ENCODE data around the gene DSCAM.
"Not testable (repeated sequence)": the region's sequence is repeated elsewhere in the genome, so short reads cannot be mapped to it uniquely, and the experiment has no call there.

The DSCAM gene

GRCh38 chr21:40272037-40272436, 574.9 kb downstream of the DSCAM start:
- no peak overlapping the region for H3K4me3 ChIP-seq (ENCODE audit: low read length)
- DNase-seq (ENCODE audit: low read depth): no peak
- TF ChIP-seq, protein P1, sequence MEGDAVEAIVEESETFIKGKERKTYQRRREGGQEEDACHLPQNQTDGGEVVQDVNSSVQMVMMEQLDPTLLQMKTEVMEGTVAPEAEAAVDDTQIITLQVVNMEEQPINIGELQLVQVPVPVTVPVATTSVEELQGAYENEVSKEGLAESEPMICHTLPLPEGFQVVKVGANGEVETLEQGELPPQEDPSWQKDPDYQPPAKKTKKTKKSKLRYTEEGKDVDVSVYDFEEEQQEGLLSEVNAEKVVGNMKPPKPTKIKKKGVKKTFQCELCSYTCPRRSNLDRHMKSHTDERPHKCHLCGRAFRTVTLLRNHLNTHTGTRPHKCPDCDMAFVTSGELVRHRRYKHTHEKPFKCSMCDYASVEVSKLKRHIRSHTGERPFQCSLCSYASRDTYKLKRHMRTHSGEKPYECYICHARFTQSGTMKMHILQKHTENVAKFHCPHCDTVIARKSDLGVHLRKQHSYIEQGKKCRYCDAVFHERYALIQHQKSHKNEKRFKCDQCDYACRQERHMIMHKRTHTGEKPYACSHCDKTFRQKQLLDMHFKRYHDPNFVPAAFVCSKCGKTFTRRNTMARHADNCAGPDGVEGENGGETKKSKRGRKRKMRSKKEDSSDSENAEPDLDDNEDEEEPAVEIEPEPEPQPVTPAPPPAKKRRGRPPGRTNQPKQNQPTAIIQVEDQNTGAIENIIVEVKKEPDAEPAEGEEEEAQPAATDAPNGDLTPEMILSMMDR (conservative IDR thresholded peaks at IDR 0.05; ENCODE audit: low read length): no peak

DNA sequence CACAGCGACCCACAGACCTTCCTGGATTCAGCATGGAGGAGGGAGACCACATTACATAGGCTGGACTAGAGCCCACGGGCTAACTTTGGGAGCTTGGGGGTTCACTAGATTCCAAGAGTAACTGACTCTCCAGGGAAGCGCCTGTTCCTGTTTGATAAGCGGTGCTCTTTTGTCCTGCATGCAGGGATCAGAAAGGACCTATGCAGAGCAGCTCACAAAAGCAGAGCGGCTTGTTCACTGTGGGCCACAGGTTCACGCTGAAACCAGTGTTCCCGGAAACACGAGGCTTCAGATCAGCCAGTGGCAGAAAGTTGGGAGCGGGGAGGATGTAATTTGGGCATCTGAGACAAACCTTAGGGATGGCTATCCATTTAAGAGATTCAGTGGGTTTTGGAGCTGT, 575.8 kb downstream of the DSCAM start:
- DNase-seq (ENCODE audit: low read depth): no peak
- TF ChIP-seq, protein P1 (conservative IDR thresholded peaks at IDR 0.05; ENCODE audit: low read length): no peak
- H3K4me3 ChIP-seq (ENCODE audit: low read length): no peak overlapping the region

GRCh38 chr21:40270047-40270446, 576.9 kb downstream of the DSCAM start:
- TF ChIP-seq, protein P1 (conservative IDR thresholded peaks at IDR 0.05; ENCODE audit: low read length): no peak
- no peak for DNase-seq (ENCODE audit: low read depth)
- no peak overlapping the region for H3K4me3 ChIP-seq (ENCODE audit: low read length)

- H3K4me3 ChIP-seq (ENCODE audit: low read length): no peak overlapping the region
- DNase-seq (ENCODE audit: low read depth): no peak
- TF ChIP-seq, protein P1 (conservative IDR thresholded peaks at IDR 0.05; ENCODE audit: low read length): no peak
Measured at GRCh38 chr21:40269239-40269638, 577.7 kb downstream of the DSCAM start.

DNA sequence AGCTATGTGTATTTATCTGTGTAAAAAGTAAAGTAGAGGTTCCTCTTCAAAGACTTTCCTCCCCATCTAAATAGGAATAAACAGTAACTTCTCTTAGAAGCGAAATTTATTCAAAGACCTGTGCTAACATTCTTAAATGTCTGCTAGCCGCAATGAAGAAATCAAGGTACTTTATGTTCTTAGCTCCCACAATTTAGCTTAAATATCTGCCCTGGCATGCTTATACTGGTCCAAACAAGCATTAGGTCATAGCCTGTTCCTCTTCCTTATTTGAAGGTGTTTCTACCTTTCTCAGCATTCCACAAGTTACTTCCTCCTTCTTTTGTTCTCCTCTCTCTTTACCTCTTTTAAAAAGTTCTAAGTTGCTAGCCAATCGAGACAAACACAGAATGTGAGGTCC, 588.5 kb downstream of the DSCAM start:
- DNase-seq (ENCODE audit: low read depth): not testable (repeated sequence)

GRCh38 chr21:40257342-40257741, 589.6 kb downstream of the DSCAM start:
- H3K4me3 ChIP-seq (ENCODE audit: low read length): no peak overlapping the region
- DNase-seq (ENCODE audit: low read depth): no peak
- TF ChIP-seq, protein P1 (conservative IDR thresholded peaks at IDR 0.05; ENCODE audit: low read length): no peak

More for the DNA sequence above, 588.5 kb downstream of the DSCAM start:
- H3K4me3 ChIP-seq (ENCODE audit: low read length): not testable (repeated sequence)

DNA sequence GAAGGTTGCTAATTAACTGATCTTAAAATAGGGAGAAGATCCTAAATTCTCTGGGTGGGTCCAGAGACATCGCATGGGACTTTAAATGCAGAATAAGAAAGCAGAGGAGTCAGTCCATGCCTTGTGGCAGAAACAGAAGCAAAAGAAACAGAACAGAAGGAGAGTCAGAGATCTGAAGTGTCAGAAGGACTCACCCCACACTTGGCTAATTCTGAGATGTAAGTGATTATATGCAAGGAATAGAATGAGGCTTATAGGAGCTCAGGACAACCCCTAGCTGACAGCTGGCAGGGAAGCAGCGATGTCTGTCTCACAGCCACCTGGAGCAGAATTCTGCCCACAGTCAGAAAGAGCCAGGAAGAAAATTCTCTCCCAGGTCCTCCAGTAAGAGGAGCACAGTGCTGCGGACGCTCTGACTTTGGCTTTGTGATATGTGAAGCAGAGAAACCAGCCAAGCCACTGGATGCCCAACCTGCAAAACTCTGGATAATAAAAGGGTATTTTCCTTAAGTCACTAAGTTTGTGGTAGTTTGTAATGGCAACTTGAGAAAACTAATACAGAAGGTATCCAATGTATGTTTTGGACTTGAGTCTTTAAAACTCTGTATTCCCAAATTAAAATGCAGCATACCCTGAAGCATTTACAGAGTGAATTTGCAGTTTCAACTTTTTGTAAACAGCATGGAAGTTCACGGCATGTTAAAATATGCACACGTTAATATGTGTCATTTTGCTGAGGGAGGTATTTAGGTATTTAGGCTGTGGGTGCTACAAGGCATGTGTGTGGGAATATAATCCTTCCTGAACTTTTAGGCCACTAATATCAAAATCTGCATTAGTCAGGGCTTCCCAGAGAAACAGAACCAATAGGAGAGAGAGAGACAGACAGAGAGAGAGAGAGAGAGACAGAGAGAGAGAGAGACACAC, 591.2 kb downstream of the DSCAM start:
- TF ChIP-seq, protein P1 (conservative IDR thresholded peaks at IDR 0.05; ENCODE audit: low read length): no peak
- no peak overlapping the region for H3K4me3 ChIP-seq (ENCODE audit: low read length)
- no peak for DNase-seq (ENCODE audit: low read depth)

Measured in AG10803 (cell line).